Activated CD8-positive, alpha-beta memory T cell treated with anti-CD3 and anti-CD28 coated beads for 48 hours (primary cell): Measurements from ENCODE around the gene FSTL3.
"Not testable (repeated sequence)": the region's sequence is repeated elsewhere in the genome, so short reads cannot be mapped to it uniquely, and the experiment has no call there.

ENCODE experiments used
- DNase-seq, 3 experiments: peaks; one replicate each; pipeline ENCODE4 v3.0.0-alpha.2; 2020; ENCODE audit warnings: low read depth in 2 of 3, low spot score in 2 of 3

FSTL3 gene

GRCh38 chr19:676339-677105 lies at the start of gene FSTL3:
Gene FSTL3 (plus strand): TSS chr19:676392. CDS start chr19:676424, 32 bp downstream.
- DNase-seq: no peak

GRCh38 chr19:626566-626965 lies 49.6 kb upstream of the FSTL3 start:
- not testable (repeated sequence) for DNase-seq

- no peak for DNase-seq
These were observed 48.0 kb upstream of the FSTL3 start for GRCh38 chr19:628168-628567.

DNA sequence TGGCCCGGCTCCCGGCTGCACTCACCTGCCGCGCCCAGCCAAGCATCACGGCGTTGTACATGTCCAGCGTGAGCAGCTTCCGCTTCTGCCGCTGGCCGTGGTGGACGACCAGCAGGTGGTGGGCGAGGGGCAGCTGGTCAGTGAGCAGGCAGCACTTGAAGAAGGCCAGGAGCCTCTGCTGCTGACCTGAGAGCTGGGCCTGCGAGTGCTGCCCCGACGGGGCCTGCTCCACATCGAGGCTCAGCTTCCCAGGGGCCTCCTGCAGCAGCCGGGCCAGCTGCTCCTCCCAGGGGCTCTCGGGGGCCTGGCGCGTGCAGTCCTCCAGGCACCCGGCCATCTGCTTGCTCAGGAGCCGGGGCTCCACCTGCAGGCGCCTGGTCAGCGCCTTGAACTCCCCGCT lies 46.7 kb upstream of the FSTL3 start:
- DNase-seq: not testable (repeated sequence)

GRCh38 chr19:629961-630714 lies 46.1 kb upstream of the FSTL3 start:
- no peak for DNase-seq

- DNase-seq: peak; percentile 28 to 40 (median 36)
These were observed 43.6 kb upstream of the FSTL3 start for GRCh38 chr19:632579-633067.

DNA sequence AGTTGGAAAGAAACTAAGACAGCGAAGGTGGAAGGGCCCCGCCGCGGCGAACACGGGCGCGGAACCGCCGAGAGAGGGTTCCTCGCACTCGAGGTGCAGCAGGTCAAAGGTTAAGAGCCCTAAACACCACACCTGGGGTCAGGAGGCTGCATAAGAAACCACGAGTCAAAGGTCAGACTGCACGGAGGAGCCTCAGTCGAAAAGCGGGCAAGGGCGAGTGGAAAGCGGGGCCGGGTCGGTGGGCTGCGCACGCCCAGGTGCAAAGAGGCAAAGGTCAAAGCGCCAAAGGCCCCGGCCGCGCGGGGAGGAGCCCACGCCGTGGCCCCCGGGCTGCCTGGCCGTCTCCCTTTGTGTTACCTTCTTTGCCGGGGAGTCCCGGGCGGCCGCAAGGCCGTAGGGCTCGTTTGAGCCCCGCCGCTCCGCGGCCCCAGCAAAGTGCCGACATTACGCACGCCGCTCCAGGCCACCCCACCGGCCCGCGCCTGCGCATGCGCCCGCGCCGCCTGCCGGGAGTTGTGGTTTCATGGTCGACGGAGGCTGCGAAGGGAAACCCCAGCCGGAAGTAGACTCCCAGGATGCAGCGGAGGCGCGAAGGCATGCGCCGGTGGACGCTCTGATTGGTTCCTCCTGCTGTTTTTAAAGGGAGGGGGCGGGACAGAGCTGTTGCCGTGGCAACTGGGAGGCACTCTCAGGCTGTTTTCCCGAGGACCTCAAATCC lies 43.0 kb upstream of the FSTL3 start, which contains the start of gene POLRMT:
POLRMT (minus strand) TSS at position 470 of the 718 bp plus-strand sequence; CDS start at position 445, 25 bp downstream.
- peak; percentile 81 to 96 (median 93) for DNase-seq

- DNase-seq: no peak
These were observed 42.2 kb upstream of the FSTL3 start for GRCh38 chr19:633786-634639.

GRCh38 chr19:634975-635652 lies 41.1 kb upstream of the FSTL3 start:
- no peak for DNase-seq

DNA sequence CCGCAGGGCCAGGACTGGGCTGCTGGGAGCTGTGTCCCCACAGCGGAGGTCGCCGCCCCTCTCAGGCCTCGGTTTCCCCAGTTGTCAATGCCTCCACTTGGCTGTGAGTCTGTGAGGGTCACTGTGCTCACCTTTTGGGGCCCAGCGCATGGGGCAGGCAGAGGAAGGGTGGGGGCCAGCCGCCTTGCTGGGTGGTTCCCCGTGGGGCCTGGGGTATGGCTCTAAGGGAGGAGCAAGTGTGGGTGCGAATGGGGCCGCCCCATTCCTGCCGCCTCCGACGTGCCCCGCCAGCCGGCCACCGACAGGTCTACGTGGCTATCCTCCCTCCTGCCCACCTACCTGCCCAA lies 37.3 kb upstream of the FSTL3 start:
- no peak for DNase-seq

- peak; percentile 87 to 91 (median 89) for DNase-seq
These were observed 36.7 kb upstream of the FSTL3 start, which contains the start of gene FGF22 for GRCh38 chr19:639253-640160. Gene FGF22 (plus strand): TSS chr19:639879. CDS start chr19:639926, 47 bp downstream.

GRCh38 chr19:640161-640558 lies 36.0 kb upstream of the FSTL3 start:
- DNase-seq: no peak

DNA sequence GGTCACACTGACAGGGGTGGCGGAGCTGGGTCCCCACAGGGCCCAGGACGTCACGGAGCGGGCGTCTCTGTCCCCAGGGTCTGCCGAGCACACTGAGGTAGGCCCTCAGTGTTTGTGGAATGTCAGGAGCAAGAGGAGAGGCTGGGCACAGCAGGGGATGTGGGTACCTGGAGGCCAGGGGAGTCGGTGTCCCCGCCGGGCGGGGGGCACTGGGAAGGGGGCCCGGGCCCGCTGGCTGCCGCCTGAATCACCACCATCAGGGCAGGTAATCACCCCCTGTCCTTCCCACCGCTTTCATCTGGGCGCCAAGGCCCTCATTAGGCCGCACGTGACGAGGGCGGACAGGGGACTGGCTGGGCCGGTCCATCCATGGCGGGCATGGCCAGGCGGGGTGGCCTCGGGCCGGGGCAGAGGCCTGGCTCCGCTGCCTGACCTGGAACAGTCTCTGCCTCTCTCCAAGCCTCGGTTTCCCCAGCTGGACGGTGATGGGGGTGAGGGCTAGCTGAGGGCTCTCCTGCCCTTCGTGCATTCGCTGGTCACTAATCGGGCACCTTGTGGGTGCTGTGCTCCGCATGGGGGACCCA lies 35.5 kb upstream of the FSTL3 start:
- DNase-seq: no peak

DNA sequence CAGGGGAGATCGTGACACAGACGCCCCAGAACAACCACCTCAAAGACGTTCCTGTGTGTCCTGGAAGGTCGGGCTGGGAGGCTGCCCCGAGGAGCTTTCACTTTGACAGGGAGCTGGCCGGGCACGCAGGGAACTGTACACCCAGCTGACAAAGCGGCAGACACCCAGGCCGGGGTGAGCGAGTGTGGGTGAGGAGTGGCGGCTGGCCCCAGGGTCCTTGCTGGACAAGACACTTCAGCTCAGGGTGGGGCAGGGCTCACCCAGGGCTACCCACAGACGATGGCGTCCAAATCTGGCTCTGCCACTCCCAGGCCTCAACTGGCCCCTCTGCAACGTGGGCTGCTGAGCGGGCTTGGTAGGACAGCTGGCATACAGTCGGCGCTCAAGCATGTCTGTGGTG lies 34.5 kb upstream of the FSTL3 start:
- DNase-seq: no peak

GRCh38 chr19:642767-643727 lies 33.1 kb upstream of the FSTL3 start:
- DNase-seq: no peak

DNA sequence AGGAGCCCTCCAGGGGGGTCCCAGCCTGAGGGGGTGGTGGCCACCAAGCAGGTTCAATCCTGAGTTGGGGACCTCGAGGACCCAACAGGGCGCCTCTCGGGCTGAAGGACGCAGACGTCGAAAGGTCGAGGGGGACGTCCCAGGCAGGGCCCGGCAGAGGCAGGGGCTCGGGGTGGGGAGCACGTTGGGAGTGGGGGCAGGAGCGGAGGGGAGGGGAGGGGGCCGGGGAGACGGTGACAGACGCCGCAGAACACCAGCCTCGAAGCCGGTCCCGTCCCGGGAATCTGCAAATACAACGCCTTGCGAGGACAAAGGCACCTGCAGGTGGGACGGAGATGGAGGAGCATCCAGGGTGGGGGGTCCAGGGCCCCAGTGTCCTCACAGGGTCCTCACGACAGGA lies 32.5 kb upstream of the FSTL3 start:
- DNase-seq: no peak

- no peak for DNase-seq
These were observed 31.8 kb upstream of the FSTL3 start for GRCh38 chr19:644363-644762.
